Heart left ventricle (tissue), 16 donors: ENCODE results near the gene FAM167B. TPM values are rescaled to one million over a fixed set of nuclear protein-coding genes. Genes with fewer than 3 reads are reported as not detected.
"Not testable (repeated sequence)": the region's sequence is repeated elsewhere in the genome, so short reads cannot be mapped to it uniquely, and the experiment has no call there.

Experiments
- ATAC-seq, 4 donors: fragments of 200-7000 bp; cut with Tn5 transposase; one replicate each; pipeline ENCODE4 v1.9.1; 2020 to 2022; ENCODE audit warnings: moderate library complexity in 4 of 4, mild to moderate bottlenecking in 3 of 4, moderate number of reproducible peaks in 1 of 4
- DNase-seq, 5 donors: peaks; one replicate each; pipeline ENCODE4 v3.0.0-alpha.2; 2020
- H3K27ac ChIP-seq, 12 donors: fragments of 200-600 bp; sonication (generic) in 4 of 12; one replicate each; pipeline versions ENCODE4 v1.5.0 to v1.8.0; 2016 to 2022; ENCODE audit warnings: mild to moderate bottlenecking in 2 of 12
- H3K27me3 ChIP-seq, 9 donors: fragments of 200-600 bp; sonication (generic) in 2 of 9; one replicate each; pipeline versions ENCODE4 v1.5.1 to v1.8.0; 2016 to 2022; ENCODE audit warnings: mild to moderate bottlenecking in 3 of 9
- H3K36me3 ChIP-seq, 9 donors: fragments of 200-600 bp; sonication (generic) in 2 of 9; one replicate each; pipeline versions ENCODE4 v1.5.0 to v1.8.0; 2018 to 2022; ENCODE audit warnings: mild to moderate bottlenecking in 2 of 9
- H3K4me1 ChIP-seq, 12 donors: fragments of 200-600 bp; sonication (generic) in 4 of 12; one replicate each; pipeline versions ENCODE4 v1.5.0 to v1.8.0; 2016 to 2022; ENCODE audit warnings: mild to moderate bottlenecking in 3 of 12
- H3K4me3 ChIP-seq, 12 donors: fragments of 200-600 bp; sonication (generic) in 4 of 12; one replicate each; pipeline versions ENCODE4 v1.5.0 to v1.8.0; 2017 to 2022; ENCODE audit warnings: mild to moderate bottlenecking in 9 of 12, moderate library complexity in 4 of 12
- H3K9me3 ChIP-seq, 12 donors: fragments of 200-600 bp; sonication (generic) in 4 of 12; one replicate each; pipeline versions ENCODE4 v1.5.0 to v1.8.0; 2016 to 2022; ENCODE audit warnings: mild to moderate bottlenecking in 1 of 12
- POLR2A ChIP-seq, 2 donors: fragments of 450-650 bp; IDR thresholded peaks; one replicate each; pipeline ENCODE4 v1.6.1; 2017; ENCODE audit warnings: antibody characterized with exemption in 2 of 2, mild to moderate bottlenecking in 2 of 2, moderate library complexity in 2 of 2
- WGBS, 4 donors: extraction: QIAGEN DNeasy Blood & Tissue Kit in 2 of 4; methylation state at CpG; one replicate each; pipeline versions ENCODE4 v1.1.5 to v1.1.7; 2013 to 2018; 5-methylcytosine and 5-hydroxymethylcytosine counted together
- intact Hi-C, 10 donors: fragments of 100-400 bp; cut with DNase I; formaldehyde crosslinking; loops; one replicate each; pipeline versions ENCODE4 v1.11.1 to v1.14.2; 2022
- polyA plus RNA-seq, 2 donors: library from polyadenylated mRNA; stranded (reverse); fragments of 200-250 nt; gene quantifications; one replicate each; pipeline ENCODE4 v1.2.3, GENCODE V29; 2013
- total RNA-seq, 9 donors: library from RNA; depleted of rRNA in 2 of 9; stranded (reverse); fragments of >200 nt in 2 of 9; fragmentation: NEBNext Ultra II Directional in 3 of 9; extraction: Animal tissue kit (Norgen Biotek cat#: 25700) in 3 of 9; gene quantifications; one replicate each; pipeline versions ENCODE4 v1.1.0 to v1.2.4, GENCODE V29; 2016 to 2023
- TF ChIP-seq, protein P1 (sequence below), 12 donors: fragments of 200-600 bp; sonication (generic) in 4 of 12; IDR thresholded peaks; one replicate each; pipeline versions ENCODE4 v1.5.0 to v1.8.0; 2018 to 2022; ENCODE audit warnings: antibody characterized with exemption in 12 of 12, mild to moderate bottlenecking in 5 of 12
- donor health status: ischemic (EF 13 %, LVEDD 7.1; RV severe dilation, severe dysfunction).
- donor health status: healthy with polysubstance abuse.
- donor health status: DM: no; HTN: yes; CAD: no.
- donor health status: DM: no; HTN: no; CAD: no.
- donor health status: ischemic (EF 25% LVEDD 6.9; RV normal size, moderate dysfunction).
- donor health status: ischemic (EF 25% LVEDD 5.7; RV mildly dilated, moderate dysfunction).
- donor health status: healthy.
- donor health status: DM: yes; HTN: yes; CAD: no.
- donor health status: ischemic (EF 35%, LVEDD 5.7; RV mildly dilated, moderate dysfunction).
- donor health status: nonischemic (EF 11% LVEDD 7.7; RV severe dilation, severe dysfunction).
- donor health status: DM: yes; HTN: yes; CAD: no.
- donor health status: PGD.
- donor health status: ischemic (EF 29% LVEDD 5.4; RV normal size, mild dysfunction).
- donor health status: nonischemic (EF 23%, LVEDD 6.1; RV moderate dilation, normal function).

Gene FAM167B
- total and polyA plus RNA-seq, 11 donors, result 2.0 to 14.1 (median 5.6) TPM

DNA sequence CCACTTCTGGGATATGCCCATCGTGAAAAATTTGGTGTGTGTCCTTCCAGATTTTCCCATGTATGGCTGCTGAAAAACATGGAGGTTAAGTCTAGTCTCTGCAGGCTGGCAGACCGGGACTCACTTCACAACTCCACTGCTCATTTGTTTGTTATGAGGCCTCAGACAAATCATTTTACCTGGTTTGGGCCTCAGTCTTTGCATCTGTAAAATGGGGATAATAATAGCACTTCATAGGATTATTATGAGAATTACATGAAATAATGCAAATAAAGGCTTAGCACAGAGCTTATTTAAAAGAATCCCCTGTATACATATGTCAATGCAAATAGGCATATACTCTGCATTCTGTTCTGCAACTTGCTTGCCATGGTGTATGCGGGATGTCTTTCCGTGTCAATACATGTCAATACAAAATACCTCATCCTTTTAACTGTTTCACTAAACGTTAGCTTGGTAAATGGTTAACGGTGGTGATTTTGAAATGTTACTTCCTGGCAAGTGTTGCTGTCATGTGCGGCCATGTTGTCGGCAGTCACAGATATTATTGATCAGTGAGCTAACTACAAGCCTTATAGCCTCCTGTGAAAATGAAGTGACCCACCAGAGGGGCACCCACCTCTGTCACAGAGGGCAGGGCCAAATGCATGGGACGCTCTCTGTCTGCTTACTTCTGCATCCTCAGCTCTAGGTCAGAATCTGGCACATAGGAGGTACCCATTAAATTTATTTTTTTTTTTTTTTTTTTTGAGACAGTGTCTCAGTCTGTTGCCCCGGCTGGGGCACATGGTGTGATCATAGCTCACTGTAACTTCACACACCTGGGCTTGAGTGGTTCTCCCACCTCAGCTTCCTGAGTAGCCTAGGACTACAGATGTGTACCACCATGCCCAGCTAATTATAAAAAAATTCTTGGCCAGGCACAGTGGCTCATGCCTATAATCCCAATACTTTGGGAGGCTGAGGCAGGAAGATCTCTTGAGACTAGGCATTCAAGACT, 8.3 kb downstream of the FAM167B start:
- DNase-seq, result no peak
- ATAC-seq, result no peak
- Histone ChIP-seq H3K4me3 (peak overlapping the region in 1 of 12 donors; percentile 58), H3K36me3 (no peaks in the 10 kb centered on the region), H3K9me3 (no peaks in the 10 kb centered on the region), H3K4me1 (peaks cover 0 to 29% (median 23%) of the 10 kb centered on the region in 12 donors), H3K27me3 (no peaks in the 10 kb centered on the region), H3K27ac (peak overlapping the region in 1 of 12 donors; percentile 93)
- 89 to 94% (median 93%) methylated on average over 10 of the region's 10 CpGs for WGBS, 4 donors
- TF ChIP-seq, protein P1, sequence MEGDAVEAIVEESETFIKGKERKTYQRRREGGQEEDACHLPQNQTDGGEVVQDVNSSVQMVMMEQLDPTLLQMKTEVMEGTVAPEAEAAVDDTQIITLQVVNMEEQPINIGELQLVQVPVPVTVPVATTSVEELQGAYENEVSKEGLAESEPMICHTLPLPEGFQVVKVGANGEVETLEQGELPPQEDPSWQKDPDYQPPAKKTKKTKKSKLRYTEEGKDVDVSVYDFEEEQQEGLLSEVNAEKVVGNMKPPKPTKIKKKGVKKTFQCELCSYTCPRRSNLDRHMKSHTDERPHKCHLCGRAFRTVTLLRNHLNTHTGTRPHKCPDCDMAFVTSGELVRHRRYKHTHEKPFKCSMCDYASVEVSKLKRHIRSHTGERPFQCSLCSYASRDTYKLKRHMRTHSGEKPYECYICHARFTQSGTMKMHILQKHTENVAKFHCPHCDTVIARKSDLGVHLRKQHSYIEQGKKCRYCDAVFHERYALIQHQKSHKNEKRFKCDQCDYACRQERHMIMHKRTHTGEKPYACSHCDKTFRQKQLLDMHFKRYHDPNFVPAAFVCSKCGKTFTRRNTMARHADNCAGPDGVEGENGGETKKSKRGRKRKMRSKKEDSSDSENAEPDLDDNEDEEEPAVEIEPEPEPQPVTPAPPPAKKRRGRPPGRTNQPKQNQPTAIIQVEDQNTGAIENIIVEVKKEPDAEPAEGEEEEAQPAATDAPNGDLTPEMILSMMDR (IDR thresholded peaks at IDR 0.05), result no peak
- TF ChIP-seq POLR2A (IDR thresholded peaks at IDR 0.05), result no peak
- intact Hi-C loops, result no loop called here

DNA sequence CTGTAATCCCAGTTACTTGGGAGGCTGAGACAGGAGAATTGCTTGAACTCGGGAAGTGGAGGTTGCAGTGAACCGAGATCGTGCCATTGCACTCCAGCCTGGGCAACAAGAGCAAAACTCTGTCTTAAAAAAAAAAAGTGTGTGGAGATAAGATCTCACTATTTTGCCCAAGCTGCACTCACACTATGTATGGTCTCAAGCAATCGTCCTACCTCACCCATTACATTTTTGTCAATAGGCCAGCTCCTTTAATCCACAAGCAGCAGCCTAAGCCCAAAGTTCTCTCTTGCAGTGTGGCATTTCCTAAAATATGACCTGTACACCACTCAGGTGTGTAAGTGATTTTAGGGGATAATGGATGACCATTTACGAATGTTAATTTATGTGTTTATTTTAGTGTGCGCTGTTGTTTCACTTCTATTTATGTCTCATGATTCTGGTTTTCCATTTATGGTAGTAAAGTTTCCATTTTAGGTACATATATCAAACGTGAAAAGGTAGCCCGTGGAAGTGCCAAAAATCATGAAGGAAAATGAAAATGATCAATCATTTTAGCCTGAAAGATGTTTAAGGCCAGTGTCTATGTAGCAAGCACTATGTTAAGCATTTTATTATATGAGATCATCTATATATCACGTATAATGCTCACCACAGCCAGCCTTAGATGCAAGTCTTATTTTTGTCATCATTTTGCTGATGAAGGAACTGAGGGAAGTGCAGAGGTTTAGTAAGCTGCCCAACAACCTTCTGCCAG, 9.6 kb downstream of the FAM167B start:
- intact Hi-C loops, result no loop called here
- Histone ChIP-seq H3K4me3 (peak overlapping the region in 1 of 12 donors; percentile 58), H3K27ac (peak overlapping the region in 1 of 12 donors; percentile 93), H3K27me3 (no peaks in the 10 kb centered on the region), H3K4me1 (peaks cover 0 to 16% (median 11%) of the 10 kb centered on the region in 12 donors), H3K36me3 (no peaks in the 10 kb centered on the region), H3K9me3 (no peaks in the 10 kb centered on the region)
- DNase-seq (no peak), ATAC-seq (no peak)
- 86 to 88% (median 87%) methylated on average over 9 of the region's 9 CpGs for WGBS, 4 donors
- TF ChIP-seq, protein P1 (IDR thresholded peaks at IDR 0.05), result no peak
- no peak for TF ChIP-seq POLR2A (IDR thresholded peaks at IDR 0.05)

DNA sequence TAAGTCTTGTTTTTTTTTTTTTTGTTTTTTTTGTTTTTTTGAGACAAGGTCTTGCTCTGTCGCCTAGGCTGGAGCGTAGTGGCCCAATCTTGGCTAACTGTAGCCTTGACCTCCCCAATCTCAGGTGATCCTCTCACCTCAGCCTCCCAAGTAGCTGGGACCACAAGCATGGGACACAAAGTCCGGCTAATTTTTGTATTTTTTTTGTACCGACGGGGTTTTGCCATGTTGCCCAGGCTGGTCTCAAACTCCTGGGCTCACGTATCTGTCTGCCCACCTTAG, 10.1 kb downstream of the FAM167B start:
- H3K9me3 ChIP-seq, result no peaks in the 10 kb centered on the region
- TF ChIP-seq, protein P1 (IDR thresholded peaks at IDR 0.05), result no peak
- TF ChIP-seq POLR2A (IDR thresholded peaks at IDR 0.05), result no peak
- 93 to 97% (median 94%) methylated on average over 6 of the region's 6 CpGs for WGBS, 4 donors
- H3K27ac ChIP-seq, result no peak overlapping the region
- ATAC-seq (no peak), DNase-seq (no peak)
- intact Hi-C loops, result no loop called here
- no peaks in the 10 kb centered on the region for H3K27me3 ChIP-seq
- no peaks in the 10 kb centered on the region for H3K36me3 ChIP-seq
- H3K4me3 ChIP-seq, result no peak overlapping the region
- H3K4me1 ChIP-seq, result peaks cover 0 to 13% (median 7%) of the 10 kb centered on the region in 12 donors

DNA sequence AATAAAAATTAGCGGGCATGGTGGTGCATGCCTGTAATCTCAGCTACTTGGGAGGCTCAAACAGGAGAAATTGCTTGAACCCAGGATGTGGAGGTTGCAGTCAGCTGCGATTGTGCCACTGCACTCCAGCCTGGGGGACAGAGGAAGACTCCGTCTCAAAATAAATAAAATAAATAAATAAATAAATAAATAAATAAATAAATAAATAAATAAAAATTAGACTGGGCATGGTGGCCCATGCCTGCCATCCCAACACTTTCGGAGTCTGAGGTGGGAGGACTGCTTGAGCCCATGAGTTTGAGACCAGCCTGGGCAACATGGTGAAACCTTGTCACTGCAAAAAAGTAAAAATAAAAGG, 16.2 kb downstream of the FAM167B start:
- DNase-seq, H3K9me3 ChIP-seq, H3K27me3 ChIP-seq, intact Hi-C loops, H3K36me3 ChIP-seq, ATAC-seq, H3K27ac ChIP-seq, H3K4me3 ChIP-seq, H3K4me1 ChIP-seq: not testable (repeated sequence)
- 95 to 99% (median 96%) methylated on average over 4 of the region's 4 CpGs for whole genome bisulfite sequencing, 4 donors
